ENCODE results near the gene CLSTN1.
A peak's percentile ranks its signal among the peaks of the same experiment; 100 is the strongest.
"Not testable (repeated sequence)": the region's sequence is repeated elsewhere in the genome, so short reads cannot be mapped to it uniquely, and the experiment has no call there.

Gene CLSTN1

DNA sequence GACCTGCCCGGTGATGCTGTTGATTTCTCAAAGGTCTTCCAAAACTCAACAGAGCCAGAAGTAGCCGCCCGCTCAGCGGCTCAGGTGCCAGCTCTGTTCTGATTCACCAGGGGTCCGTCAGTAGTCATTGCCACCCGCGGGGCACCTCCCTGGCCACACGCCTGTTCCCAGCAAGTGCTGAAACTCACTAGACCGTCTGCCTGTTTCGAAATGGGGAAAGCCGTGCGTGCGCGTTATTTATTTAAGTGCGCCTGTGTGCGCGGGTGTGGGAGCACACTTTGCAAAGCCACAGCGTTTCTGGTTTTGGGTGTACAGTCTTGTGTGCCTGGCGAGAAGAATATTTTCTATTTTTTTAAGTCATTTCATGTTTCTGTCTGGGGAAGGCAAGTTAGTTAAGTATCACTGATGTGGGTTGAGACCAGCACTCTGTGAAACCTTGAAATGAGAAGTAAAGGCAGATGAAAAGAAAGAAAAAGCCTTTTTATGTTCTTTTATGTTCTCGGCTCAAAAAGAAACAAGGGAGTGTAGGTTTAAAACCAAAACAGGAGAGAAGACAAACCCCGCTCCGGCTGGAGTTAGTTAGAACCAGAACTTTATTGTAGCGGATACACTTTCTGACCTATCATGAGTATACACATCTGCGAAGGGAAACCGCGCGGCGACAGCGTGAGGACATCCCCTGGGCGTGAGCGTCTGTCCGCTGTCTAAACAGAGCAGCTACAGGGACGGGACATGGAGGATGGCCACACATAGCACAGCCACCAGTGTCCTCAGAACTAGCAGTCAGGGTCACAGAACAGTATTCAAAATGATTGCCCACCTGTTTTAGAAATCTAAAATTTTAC, 95.1 kb downstream of the CLSTN1 start:
- no peak for DNase-seq

- no peak for DNase-seq
Measured at GRCh38 chr1:9726905-9727595, 96.7 kb downstream of the CLSTN1 start.

DNA sequence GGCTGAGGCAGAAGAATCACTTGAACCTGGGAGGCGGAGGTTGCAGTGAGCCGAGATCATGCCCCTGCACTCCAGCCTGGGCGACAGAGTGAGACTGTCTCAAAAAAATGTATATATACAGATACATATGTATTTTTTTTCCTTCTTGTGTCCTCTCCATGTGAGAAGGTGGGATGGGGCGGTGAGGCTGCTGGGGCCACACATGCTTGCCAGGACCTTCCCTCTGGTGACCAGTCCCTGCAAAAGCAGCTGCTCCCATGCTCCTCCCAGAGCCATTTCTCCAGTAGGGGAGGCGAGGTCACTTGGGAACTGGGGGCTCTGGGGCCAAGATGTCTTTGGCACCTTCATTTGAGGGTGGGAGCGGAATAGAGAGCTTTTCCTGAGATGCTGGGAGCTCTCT, 97.4 kb downstream of the CLSTN1 start:
- no peak for DNase-seq

- DNase-seq, result peak; percentile 23
Measured at GRCh38 chr1:9724706-9725476, 98.9 kb downstream of the CLSTN1 start.

DNA sequence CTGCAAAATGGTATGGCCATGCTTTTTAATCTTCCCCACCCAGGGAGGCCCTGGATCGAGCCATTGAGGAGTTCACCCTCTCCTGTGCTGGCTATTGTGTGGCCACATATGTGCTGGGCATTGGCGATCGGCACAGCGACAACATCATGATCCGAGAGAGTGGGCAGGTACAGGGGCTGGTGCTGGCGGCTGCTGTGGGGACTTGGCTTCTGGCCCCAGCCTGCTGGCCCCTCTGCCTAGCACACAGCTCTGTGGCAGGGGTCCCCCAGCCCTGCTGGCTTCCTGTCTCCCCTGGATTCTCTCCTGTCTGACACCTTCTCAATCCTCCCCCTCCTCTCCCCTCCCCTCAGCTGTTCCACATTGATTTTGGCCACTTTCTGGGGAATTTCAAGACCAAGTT, 99.8 kb downstream of the CLSTN1 start:
- DNase-seq, result no peak

GRCh38 chr1:9723068-9723805, 100.5 kb downstream of the CLSTN1 start:
- DNase-seq, result no peak

GRCh38 chr1:9722378-9722749, 101.4 kb downstream of the CLSTN1 start:
- no peak for DNase-seq

DNA sequence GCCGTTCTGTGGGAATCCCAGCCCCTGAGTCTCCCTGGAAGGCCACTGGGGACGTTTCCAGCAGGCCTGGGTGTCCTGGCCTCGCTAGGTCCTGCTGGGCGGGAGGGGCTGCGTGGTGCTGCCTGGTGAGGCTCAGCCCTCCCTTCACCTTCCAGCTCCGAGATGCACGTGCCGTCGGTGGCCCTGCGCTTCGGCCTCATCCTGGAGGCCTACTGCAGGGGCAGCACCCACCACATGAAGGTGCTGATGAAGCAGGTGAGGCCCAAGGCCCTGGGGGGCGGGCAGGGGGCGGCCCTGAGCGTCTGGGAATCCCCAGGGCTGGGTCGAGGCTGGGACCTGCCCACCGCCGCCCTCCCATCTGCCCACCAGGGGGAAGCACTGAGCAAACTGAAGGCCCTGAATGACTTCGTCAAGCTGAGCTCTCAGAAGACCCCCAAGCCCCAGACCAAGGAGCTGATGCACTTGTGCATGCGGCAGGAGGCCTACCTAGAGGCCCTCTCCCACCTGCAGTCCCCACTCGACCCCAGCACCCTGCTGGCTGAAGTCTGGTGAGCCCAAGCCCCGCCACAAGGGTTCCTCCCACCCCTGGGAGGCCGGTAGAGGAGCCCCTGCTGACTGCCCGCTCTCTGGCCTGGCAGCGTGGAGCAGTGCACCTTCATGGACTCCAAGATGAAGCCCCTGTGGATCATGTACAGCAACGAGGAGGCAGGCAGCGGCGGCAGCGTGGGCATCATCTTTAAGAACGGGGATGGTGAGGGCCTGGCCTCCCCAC, 102.0 kb downstream of the CLSTN1 start:
- DNase-seq, result no peak

- no peak for DNase-seq
Measured at GRCh38 chr1:9720785-9721605, 102.8 kb downstream of the CLSTN1 start.

- DNase-seq, result no peak
Measured at GRCh38 chr1:9719978-9720722, 103.6 kb downstream of the CLSTN1 start.

DNA sequence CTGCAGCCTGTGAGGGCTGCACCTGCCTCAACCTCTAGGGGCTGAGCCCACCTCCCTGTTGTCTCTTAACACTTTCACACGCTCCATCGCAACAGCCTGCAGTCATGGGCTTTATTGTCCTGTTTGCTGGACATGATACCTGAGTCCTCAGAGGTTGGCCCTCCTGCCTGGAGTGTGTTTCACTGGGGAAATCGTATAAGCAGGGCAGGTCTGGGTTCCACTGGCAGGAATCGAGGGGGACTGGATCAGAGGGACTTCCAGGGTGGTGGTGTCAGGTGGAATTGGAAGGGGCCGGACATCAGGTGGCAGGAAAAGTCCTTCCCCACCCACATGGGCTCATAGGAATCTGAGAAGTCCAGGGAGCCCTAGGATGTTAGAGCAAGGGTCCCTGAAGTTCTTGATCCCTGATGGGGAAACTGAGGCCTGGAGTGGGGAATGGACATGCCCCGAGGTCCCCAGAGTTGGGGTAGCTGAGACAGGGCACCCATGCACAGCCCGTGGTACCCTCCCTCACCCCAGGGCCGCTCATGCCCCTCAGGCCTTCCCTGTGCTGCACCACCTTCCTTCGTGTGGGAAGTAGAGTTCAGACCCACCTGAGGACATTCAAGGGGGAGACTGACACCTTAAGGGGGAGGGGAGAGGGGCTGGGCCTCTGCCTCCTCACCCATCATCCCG, 105.6 kb downstream of the CLSTN1 start:
- DNase-seq, result no peak

- DNase-seq, result peak; percentile 83
Measured at GRCh38 chr1:9717193-9718005, 106.4 kb downstream of the CLSTN1 start.

DNA sequence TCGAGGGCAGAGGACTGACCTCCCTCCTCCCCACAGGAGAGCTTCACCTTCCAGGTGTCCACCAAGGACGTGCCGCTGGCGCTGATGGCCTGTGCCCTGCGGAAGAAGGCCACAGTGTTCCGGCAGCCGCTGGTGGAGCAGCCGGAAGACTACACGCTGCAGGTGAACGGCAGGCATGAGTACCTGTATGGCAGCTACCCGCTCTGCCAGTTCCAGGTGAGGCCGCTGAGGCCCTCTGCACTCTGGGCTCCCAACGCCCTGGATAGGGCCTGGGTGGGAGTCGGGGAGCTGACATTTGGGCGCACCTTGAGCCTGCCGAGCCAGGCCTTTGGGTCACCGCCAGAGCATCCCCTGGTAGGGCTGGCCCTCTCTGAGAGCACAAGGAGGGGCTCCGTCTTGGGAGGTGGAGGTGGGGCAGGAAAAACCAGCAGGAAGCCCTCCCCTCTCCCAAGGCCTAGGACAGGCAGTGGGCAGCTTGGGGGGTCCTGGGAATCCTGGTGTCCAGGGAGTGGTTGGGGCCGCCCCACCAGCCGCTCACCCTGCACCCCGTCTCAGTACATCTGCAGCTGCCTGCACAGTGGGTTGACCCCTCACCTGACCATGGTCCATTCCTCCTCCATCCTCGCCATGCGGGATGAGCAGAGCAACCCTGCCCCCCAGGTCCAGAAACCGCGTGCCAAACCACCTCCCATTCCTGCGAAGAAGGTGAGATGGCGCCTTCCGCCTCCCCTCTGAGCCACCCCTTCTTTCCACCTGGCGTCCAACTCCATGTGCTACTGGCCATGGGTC, 107.2 kb downstream of the CLSTN1 start:
- no peak for DNase-seq

DNA sequence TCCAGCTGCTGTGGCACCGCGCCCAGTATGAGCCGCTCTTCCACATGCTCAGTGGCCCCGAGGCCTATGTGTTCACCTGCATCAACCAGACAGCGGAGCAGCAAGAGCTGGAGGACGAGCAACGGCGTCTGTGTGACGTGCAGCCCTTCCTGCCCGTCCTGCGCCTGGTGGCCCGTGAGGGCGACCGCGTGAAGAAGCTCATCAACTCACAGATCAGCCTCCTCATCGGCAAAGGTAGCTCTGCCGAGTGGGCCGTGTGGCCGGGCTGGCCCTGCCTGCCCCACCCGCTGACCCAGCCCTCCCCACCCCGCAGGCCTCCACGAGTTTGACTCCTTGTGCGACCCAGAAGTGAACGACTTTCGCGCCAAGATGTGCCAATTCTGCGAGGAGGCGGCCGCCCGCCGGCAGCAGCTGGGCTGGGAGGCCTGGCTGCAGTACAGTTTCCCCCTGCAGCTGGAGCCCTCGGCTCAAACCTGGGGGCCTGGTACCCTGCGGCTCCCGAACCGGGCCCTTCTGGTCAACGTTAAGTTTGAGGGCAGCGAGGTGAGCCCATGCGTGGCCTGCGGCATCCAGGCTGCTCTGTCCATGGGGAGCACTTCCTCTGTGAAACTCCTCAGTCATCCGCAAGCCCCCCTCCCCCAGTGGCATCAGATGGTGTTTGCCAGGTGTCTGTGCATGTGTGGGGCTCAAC, 108.1 kb downstream of the CLSTN1 start:
- no peak for DNase-seq

GRCh38 chr1:9714257-9714718, 109.5 kb downstream of the CLSTN1 start:
- no peak for DNase-seq

- not testable (repeated sequence) for DNase-seq
Measured at GRCh38 chr1:9712767-9713166, 111.0 kb downstream of the CLSTN1 start.

DNA sequence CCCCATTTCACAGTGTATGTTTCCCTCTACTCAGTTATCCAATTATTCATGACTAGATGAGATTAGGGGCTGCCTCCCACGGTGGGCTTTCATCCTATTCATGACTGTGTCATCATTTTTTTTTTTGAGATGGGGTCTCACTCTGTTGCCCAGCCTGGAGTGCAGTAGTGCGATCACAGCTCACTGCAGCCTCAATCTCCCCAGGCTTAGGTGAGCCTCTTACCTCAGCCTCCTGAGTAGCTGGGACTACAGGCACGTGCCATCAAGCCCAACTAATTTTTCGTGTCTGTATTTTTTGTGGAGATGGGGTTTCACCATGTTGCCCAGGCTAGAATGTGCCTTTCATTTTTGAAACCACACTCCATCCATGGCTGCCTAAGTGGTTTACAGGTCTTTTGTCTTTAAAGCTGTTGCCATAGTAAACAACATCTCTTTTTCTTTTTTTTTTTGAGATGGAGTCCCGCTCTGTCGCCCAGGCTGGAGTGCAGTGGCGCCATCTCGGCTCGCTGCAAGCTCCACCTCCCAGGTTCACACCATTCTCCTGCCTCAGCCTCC, 112.2 kb downstream of the CLSTN1 start:
- no peak for DNase-seq
